Sigmoid colon (tissue), 7 donors: ENCODE measurements around the gene SNRPF. TPM values are rescaled to one million over a fixed set of nuclear protein-coding genes. Genes with fewer than 3 reads are reported as not detected.

Source experiments
- DNase-seq: peaks from one replicate; pipeline ENCODE4 v3.0.0-alpha.2; 2019
- H3K27ac ChIP-seq, 4 donors: fragments of 200-600 bp; sonication (generic); one replicate each; pipeline ENCODE4 v1.5.1; 2016 to 2019; ENCODE audit warnings: mild to moderate bottlenecking in 1 of 4
- H3K27me3 ChIP-seq, 3 donors: fragments of 200-600 bp; sonication (generic); one replicate each; pipeline ENCODE4 v1.5.1; 2019; ENCODE audit warnings: mild to moderate bottlenecking in 1 of 3
- H3K36me3 ChIP-seq, 4 donors: fragments of 200-600 bp; sonication (generic); one replicate each; pipeline ENCODE4 v1.5.1; 2016 to 2019
- H3K4me1 ChIP-seq, 4 donors: fragments of 200-600 bp; sonication (generic); one replicate each; pipeline ENCODE4 v1.5.1; 2017 to 2019
- H3K4me3 ChIP-seq, 4 donors: fragments of 200-600 bp; sonication (generic); one replicate each; pipeline ENCODE4 v1.5.1; 2017 to 2019; ENCODE audit warnings: mild to moderate bottlenecking in 2 of 4, moderate library complexity in 1 of 4
- H3K9me3 ChIP-seq, 4 donors: fragments of 200-600 bp in 3 of 4; sonication (generic) in 3 of 4; one replicate each; pipeline versions ENCODE4 v1.5.1 to v1.6.1; 2013 to 2019
- CTCF ChIP-seq, 4 experiments: fragments of 450-650 bp in 3 of 4; fragments of 200-600 bp in 1 of 4; IDR thresholded peaks; one replicate each; pipeline ENCODE4 v1.5.1; 2016 to 2019; ENCODE audit warnings: antibody characterized with exemption in 4 of 4, mild to moderate bottlenecking in 3 of 4, moderate library complexity in 2 of 4
- EP300 ChIP-seq, 4 donors: sonication (generic); formaldehyde crosslinking; IDR thresholded peaks; one replicate each; pipeline ENCODE4 v1.6.1; 2017; ENCODE audit warnings: antibody characterized with exemption in 4 of 4
- POLR2A ChIP-seq, 2 donors: fragments of 450-650 bp; IDR thresholded peaks; one replicate each; pipeline ENCODE4 v1.6.1; 2016; ENCODE audit warnings: antibody characterized with exemption in 2 of 2, mild to moderate bottlenecking in 2 of 2, moderate library complexity in 2 of 2
- POLR2AphosphoS5 ChIP-seq, 4 donors: sonication (generic); formaldehyde crosslinking; IDR thresholded peaks; one replicate each; pipeline ENCODE4 v1.6.1; 2017; ENCODE audit warnings: antibody characterized with exemption in 4 of 4
- WGBS, 2 donors: extraction: QIAGEN DNeasy Blood & Tissue Kit; methylation state at CpG; one replicate each; pipeline ENCODE4 v1.1.7; 2013; 5-methylcytosine and 5-hydroxymethylcytosine counted together
- intact Hi-C: fragments of 100-400 bp; cut with DNase I; formaldehyde crosslinking; loops from one replicate; pipeline ENCODE4 v1.15.1; 2023
- polyA plus RNA-seq, 3 donors: library from polyadenylated mRNA; stranded (reverse); fragments of 200-250 nt; gene quantifications; one replicate each; pipeline ENCODE4 v1.2.3, GENCODE V29; 2013
- total RNA-seq, 4 donors: library from RNA; depleted of rRNA; stranded (reverse); fragments of >200 nt; gene quantifications; one replicate each; pipeline ENCODE4 v1.1.0, GENCODE V29; 2016
- donor health status: healthy with polysubstance abuse.
- donor health status: Bipolar disorder and iron deficiency.
- donor health status: healthy.

The SNRPF gene
- total and polyA plus RNA-seq, 7 donors = 3.0 to 52.3 (median 9.0) TPM

- Histone ChIP-seq H3K4me1 (no peaks in the 10 kb centered on the region), H3K27me3 (no peaks in the 10 kb centered on the region), H3K27ac (no peak overlapping the region), H3K36me3 (no peaks in the 10 kb centered on the region), H3K9me3 (no peaks in the 10 kb centered on the region), H3K4me3 (no peak overlapping the region)
- no peak for DNase-seq
- 92 to 93% methylated on average over 4 of the region's 4 CpGs for WGBS, 2 donors
- intact Hi-C loops = no loop called here
- no peak for TF ChIP-seq POLR2A (IDR thresholded peaks at IDR 0.05)
- TF ChIP-seq EP300 (IDR thresholded peaks at IDR 0.05) = no peak
- no peak for TF ChIP-seq POLR2AphosphoS5 (IDR thresholded peaks at IDR 0.05)
- no peak for TF ChIP-seq CTCF (IDR thresholded peaks at IDR 0.05)
Measured at GRCh38 chr12:95896846-95897245, 38.1 kb downstream of the SNRPF start.

GRCh38 chr12:95898081-95898480, 39.3 kb downstream of the SNRPF start:
- WGBS, 2 donors = 58 to 63% methylated on average over 4 of the region's 4 CpGs
- H3K4me1 ChIP-seq = no peaks in the 10 kb centered on the region
- H3K36me3 ChIP-seq = no peaks in the 10 kb centered on the region
- TF ChIP-seq CTCF (IDR thresholded peaks at IDR 0.05) (no peak), POLR2A (IDR thresholded peaks at IDR 0.05) (no peak)
- intact Hi-C loops = no loop called here
- H3K27me3 ChIP-seq = no peaks in the 10 kb centered on the region
- DNase-seq = no peak
- H3K4me3 ChIP-seq = no peak overlapping the region
- H3K27ac ChIP-seq = no peak overlapping the region
- H3K9me3 ChIP-seq = no peaks in the 10 kb centered on the region

GRCh38 chr12:95908573-95908972, 49.8 kb downstream of the SNRPF start:
- Histone ChIP-seq H3K27ac (no peak overlapping the region), H3K4me3 (no peak overlapping the region), H3K4me1 (no peaks in the 10 kb centered on the region), H3K36me3 (no peaks in the 10 kb centered on the region), H3K9me3 (no peaks in the 10 kb centered on the region), H3K27me3 (no peaks in the 10 kb centered on the region)
- DNase-seq = no peak
- no peak for TF ChIP-seq CTCF (IDR thresholded peaks at IDR 0.05)
- no peak for TF ChIP-seq POLR2AphosphoS5 (IDR thresholded peaks at IDR 0.05)
- no peak for TF ChIP-seq POLR2A (IDR thresholded peaks at IDR 0.05)
- TF ChIP-seq EP300 (IDR thresholded peaks at IDR 0.05) = no peak
- intact Hi-C loops = no loop called here

GRCh38 chr12:95909871-95910270, 51.1 kb downstream of the SNRPF start:
- intact Hi-C loops = no loop called here
- 95 to 96% methylated on average over 3 of the region's 3 CpGs for WGBS, 2 donors

More at GRCh38 chr12:95909871-95910270, 51.1 kb downstream of the SNRPF start:
- H3K4me3 ChIP-seq = no peak overlapping the region
- no peaks in the 10 kb centered on the region for H3K27me3 ChIP-seq
- no peaks in the 10 kb centered on the region for H3K9me3 ChIP-seq
- H3K27ac ChIP-seq = no peak overlapping the region
- H3K36me3 ChIP-seq = no peaks in the 10 kb centered on the region
- H3K4me1 ChIP-seq = no peaks in the 10 kb centered on the region
- no peak for DNase-seq
- TF ChIP-seq POLR2AphosphoS5 (IDR thresholded peaks at IDR 0.05) (no peak), CTCF (IDR thresholded peaks at IDR 0.05) (no peak), POLR2A (IDR thresholded peaks at IDR 0.05) (no peak), EP300 (IDR thresholded peaks at IDR 0.05) (no peak)

Other genes starting within 250 kb of the SNRPF start
- gene NTN4, start 68.2 kb upstream of the SNRPF start, total RNA-seq = 10 to 100 TPM in 3 of 4 donors, 1 to 10 TPM in 1; 7.2 to 17.4 (median 10.3) TPM
- gene NTN4, start 68.2 kb upstream of the SNRPF start, polyA plus RNA-seq = 1 to 10 TPM; 3.7 to 6.0 (median 5.3) TPM
- gene CCDC38, start 83.7 kb downstream of the SNRPF start, total RNA-seq = not detected
- gene CCDC38, start 83.7 kb downstream of the SNRPF start, polyA plus RNA-seq = not detected
- 1 to 10 TPM in 2 of 4 donors, under 1 TPM in 2; 0.55 to 1.2 (median 0.90) TPM for gene AMDHD1, start 84.4 kb downstream of the SNRPF start, total RNA-seq
- under 1 TPM in 1 of 3 donors, not detected in 2; 0.47 TPM for gene AMDHD1, start 84.4 kb downstream of the SNRPF start, polyA plus RNA-seq
- gene HAL, start 137.4 kb downstream of the SNRPF start, total RNA-seq = under 1 TPM in 1 of 4 donors, not detected in 3; 0.14 TPM
- gene HAL, start 137.4 kb downstream of the SNRPF start, polyA plus RNA-seq = under 1 TPM; under 0.01 to 0.46 (median 0.39) TPM
- 10 to 100 TPM; 58.5 to 77.3 (median 69.1) TPM for gene LTA4H, start 176.6 kb downstream of the SNRPF start, total RNA-seq
- gene LTA4H, start 176.6 kb downstream of the SNRPF start, polyA plus RNA-seq = 10 to 100 TPM; 39.6 to 58.6 (median 41.4) TPM